Activated CD4-positive, alpha-beta T cell treated with anti-CD3 and anti-CD28 coated beads, Interleukin-2, Interleukin-6, amounts not matched to agents 100 ng/mL and 50 ng/mL, durations not matched to agents 16 hours and 8 hours (primary cell): ENCODE data around the gene SH3GLB2.
"Not testable (repeated sequence)": the region's sequence is repeated elsewhere in the genome, so short reads cannot be mapped to it uniquely, and the experiment has no call there.

Source experiments
- DNase-seq: peaks from one replicate; pipeline ENCODE4 v3.0.0-alpha.2; 2020

The SH3GLB2 gene

DNA sequence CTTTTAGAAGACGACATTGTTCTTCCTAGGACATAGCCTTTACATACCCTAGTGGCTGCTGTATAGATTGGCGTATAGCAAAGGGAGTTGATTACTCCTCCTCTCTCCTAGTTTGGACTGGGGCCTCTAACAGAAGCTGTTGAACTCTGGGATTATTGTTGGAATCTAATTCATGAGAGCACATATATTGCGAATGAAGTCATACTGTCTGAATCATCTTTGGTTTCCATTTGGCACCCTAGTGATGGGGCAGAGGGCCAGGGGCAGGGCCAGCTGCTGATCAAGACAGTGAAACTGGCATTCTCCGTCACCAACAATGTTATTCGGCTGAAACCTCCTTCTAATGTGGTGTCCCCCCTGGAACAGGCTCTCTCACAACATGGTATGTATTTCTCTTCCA, 40.3 kb downstream of the SH3GLB2 start:
- DNase-seq = no peak

DNA sequence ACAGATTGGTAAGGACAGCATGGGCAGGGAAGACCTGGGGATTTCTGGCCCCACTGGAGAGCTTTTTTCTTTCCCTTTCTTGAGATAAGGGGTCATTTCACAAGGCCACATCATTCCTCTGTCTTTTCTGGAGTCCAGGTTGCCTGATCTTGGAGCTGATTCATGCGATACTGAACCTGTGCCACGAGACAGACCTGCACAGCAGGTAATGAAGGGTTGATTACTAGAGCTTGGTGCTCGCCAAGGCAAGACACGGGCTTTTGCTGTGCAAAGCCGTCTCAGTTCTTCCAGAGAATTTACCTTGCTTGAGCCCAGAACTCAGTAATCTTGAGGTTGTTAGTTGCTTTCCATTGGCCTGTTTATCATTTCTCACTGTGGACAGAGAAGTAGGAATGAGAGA, 41.5 kb downstream of the SH3GLB2 start:
- DNase-seq = no peak

DNA sequence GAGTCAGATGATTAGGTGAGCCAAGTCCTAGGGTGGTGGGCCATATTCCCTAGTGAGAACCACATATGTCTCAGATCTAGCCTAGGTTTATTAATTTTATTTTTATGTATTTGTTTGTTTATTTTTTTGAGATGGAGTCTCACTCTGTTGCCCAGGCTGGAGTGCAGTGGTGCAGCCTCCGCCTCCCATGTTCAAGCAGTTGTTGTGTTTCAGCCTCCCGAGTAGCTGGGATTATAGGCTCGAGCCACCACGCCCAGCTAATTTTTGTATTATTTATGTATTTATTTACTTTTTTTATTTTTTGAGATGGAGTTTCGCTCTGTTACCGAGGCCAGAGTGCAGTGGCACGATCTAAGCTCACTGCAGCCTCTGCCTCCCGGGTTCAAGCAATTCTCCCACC, 44.6 kb downstream of the SH3GLB2 start:
- no peak for DNase-seq

DNA sequence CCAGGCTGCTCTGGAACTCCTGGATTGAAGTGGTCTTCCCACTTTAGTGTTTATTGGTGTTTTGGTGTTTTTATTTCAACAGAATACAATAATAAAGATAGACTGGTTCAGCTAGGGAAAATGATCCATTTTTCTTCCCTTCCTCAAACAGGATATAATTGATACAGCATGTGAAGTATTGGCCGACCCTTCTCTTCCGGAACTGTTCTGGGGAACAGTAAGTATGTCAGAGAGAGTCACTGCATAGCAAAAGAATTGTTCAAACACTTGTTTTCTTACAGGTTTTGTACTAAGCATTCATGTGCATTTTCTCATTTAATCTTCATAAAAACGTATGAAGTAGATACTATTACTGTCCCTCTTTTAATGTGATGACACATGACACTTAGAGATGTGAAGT, 49.0 kb downstream of the SH3GLB2 start:
- DNase-seq = no peak

DNA sequence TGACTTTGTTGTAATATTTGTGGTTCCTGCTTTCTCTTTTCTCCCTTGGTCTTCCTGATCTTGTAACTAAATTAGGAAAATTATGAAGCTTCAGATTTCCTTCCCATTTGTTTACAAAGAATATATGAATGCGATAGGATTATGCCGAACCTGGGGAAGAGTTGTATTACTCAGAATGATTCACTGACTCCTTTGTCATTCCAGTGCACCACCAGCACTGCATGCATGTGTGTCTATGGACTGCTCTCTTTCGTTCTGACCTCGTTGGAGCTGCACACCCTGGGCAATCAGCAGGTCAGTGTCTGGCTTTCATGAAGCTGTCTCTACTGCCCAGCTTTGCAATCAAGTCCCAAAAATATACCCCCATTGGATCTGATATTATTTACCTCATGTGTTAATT, 55.2 kb downstream of the SH3GLB2 start:
- DNase-seq = no peak

DNA sequence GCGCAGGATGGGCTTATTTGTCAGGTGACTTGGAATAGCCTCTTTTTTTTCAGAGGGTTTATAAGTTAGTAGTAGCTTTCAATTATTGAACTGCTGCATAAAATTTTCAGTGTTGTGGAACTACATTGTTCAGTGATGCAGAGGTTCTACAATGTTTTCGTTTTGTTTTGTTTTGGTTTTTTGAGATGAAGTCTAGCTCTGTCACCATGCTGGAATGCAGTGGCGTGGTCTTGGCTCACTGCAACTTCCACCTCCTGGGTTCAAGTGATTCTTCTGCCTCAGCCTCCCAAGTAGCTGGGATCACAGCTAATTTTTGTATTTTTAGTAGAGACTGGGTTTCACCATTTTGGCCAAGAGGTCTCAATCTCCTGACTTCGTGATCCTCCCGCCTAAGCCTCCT, 58.6 kb downstream of the SH3GLB2 start:
- DNase-seq = no peak

DNA sequence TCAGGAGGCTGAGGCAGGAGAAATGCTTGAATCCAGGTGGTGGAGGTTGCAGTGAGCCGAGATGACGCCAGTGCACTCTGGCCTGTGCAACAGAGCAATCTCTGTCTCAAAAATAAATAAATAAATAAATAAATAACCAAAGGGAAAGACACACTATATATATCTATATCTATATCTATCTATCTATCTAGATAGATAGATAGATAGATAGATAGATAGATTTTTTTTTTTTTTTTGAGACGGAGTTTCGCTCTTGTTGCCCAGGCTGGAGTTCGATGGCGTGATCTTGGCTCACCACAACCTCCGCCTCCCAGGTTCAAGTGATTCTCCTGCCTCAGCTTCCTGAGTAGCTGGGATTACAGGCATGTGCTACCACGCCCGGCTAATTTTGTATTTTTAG, 66.7 kb downstream of the SH3GLB2 start:
- DNase-seq = not testable (repeated sequence)
